IMR-90 (cell line): ENCODE measurements around the gene RPL26. TPM values are rescaled to one million over a fixed set of nuclear protein-coding genes. Genes with fewer than 3 reads are reported as not detected.

ENCODE experiments used
- ATAC-seq: fragments of 200-7000 bp; cut with Tn5 transposase; 2 replicates; pipeline ENCODE4 v1.9.1; 2020; ENCODE audit warnings: low read depth, mild to moderate bottlenecking, moderate library complexity
- BruUV-seq: library from RNA; stranded (reverse); fragments of 400-500 nt; replicated peaks from 2 replicates; lab custom pipeline; 2021; lab: Mats Ljungman, UMichigan
- CTCF ChIA-PET: fragments of 300-600 bp; formaldehyde crosslinking; extraction: SDS; loops from one replicate; lab custom pipeline; 2021; ENCODE audit warnings: antibody characterized with exemption; lab: Yijun Ruan, JAX
- POLR2A ChIA-PET: fragments of 300-600 bp; sonication (Branson Sonifier 250); formaldehyde crosslinking; loops from one replicate; lab custom pipeline; 2022; ENCODE audit warnings: antibody characterized with exemption; ENCODE audit not compliant: unreplicated experiment; lab: Charles Lee
- DNase-seq: peaks from one replicate; pipeline ENCODE4 v3.0.0; 2013
- H2AFZ ChIP-seq: replicated peaks from 2 replicates; pipeline ENCODE3; 2013; ENCODE audit warnings: low read length, mild to moderate bottlenecking; ENCODE audit not compliant: poor library complexity
- H2AK5ac ChIP-seq: 2 replicates; pipeline ENCODE4 v1.6.1; 2013; ENCODE audit warnings: low read depth, low read length, inconsistent platforms
- H2AK9ac ChIP-seq: replicated peaks from 2 replicates; pipeline ENCODE3; 2013; ENCODE audit warnings: mild to moderate bottlenecking, low read depth, low read length, moderate library complexity; ENCODE audit not compliant: poor library complexity
- H2BK120ac ChIP-seq: 2 replicates; pipeline ENCODE4 v1.6.1; 2013; ENCODE audit warnings: low read depth, low read length, inconsistent platforms
- H2BK15ac ChIP-seq: 3 replicates; pipeline ENCODE4 v1.6.1; 2013; ENCODE audit warnings: low read depth, low read length, inconsistent platforms
- H2BK20ac ChIP-seq: 2 replicates; pipeline ENCODE4 v1.6.1; 2013; ENCODE audit warnings: low read depth, mild to moderate bottlenecking, inconsistent platforms, low read length, moderate library complexity
- H2BK5ac ChIP-seq: 2 replicates; pipeline ENCODE4 v1.6.1; 2013; ENCODE audit warnings: mild to moderate bottlenecking, low read depth, low read length, inconsistent platforms; ENCODE audit not compliant: poor library complexity, severe bottlenecking
- H3K14ac ChIP-seq: replicated peaks from 2 replicates; pipeline ENCODE4 v1.6.1; 2013; ENCODE audit warnings: low read depth, low read length, inconsistent platforms
- H3K18ac ChIP-seq: 2 replicates; pipeline ENCODE4 v1.6.1; 2013; ENCODE audit warnings: low read depth, low read length, control low read depth
- H3K23ac ChIP-seq: 2 replicates; pipeline ENCODE4 v1.6.1; 2013; ENCODE audit warnings: low read depth, low read length, inconsistent platforms
- H3K27ac ChIP-seq: 2 replicates; pipeline ENCODE4 v1.5.1; 2013; ENCODE audit warnings: mild to moderate bottlenecking, control low read depth, low read length; ENCODE audit not compliant: insufficient read depth
- H3K27me3 ChIP-seq: 2 replicates; pipeline ENCODE4 v1.6.1; 2013; ENCODE audit warnings: low read length; ENCODE audit not compliant: control insufficient read depth, insufficient read depth
- H3K36me3 ChIP-seq: 2 replicates; pipeline ENCODE4 v1.6.1; 2013; ENCODE audit warnings: low read length, mixed read lengths; ENCODE audit not compliant: control insufficient read depth, insufficient read depth
- H3K4ac ChIP-seq: 2 replicates; pipeline ENCODE4 v1.6.1; 2013; ENCODE audit warnings: low read depth, low read length, inconsistent platforms
- H3K4me1 ChIP-seq: 2 replicates; pipeline ENCODE4 v1.6.1; 2013; ENCODE audit warnings: low read length, mixed read lengths; ENCODE audit not compliant: control insufficient read depth, insufficient read depth
- H3K4me2 ChIP-seq: 2 replicates; pipeline ENCODE4 v1.6.1; 2013; ENCODE audit warnings: low read depth, mild to moderate bottlenecking, control low read depth, low read length, moderate library complexity
- H3K4me3 ChIP-seq: 2 replicates; pipeline ENCODE4 v1.5.1; 2013; ENCODE audit warnings: low read depth, mild to moderate bottlenecking, control low read depth, low read length, moderate library complexity; ENCODE audit not compliant: insufficient read depth
- H3K56ac ChIP-seq: 2 replicates; pipeline ENCODE4 v1.6.1; 2013; ENCODE audit warnings: low read length, inconsistent platforms; ENCODE audit not compliant: insufficient read depth; ENCODE audit errors: extremely low read depth
- H3K79me1 ChIP-seq, 2 experiments: 2 replicates each; pipeline ENCODE4 v1.6.1; 2013; ENCODE audit warnings: low read length in 2 of 2, inconsistent platforms in 1 of 2, low read depth in 1 of 2
- H3K9ac ChIP-seq: 2 replicates; pipeline ENCODE4 v1.6.1; 2013; ENCODE audit warnings: low read depth, low read length, control low read depth
- H3K9me1 ChIP-seq: 2 replicates; pipeline ENCODE4 v1.6.1; 2013; ENCODE audit warnings: low read length, inconsistent platforms; ENCODE audit not compliant: insufficient read depth
- H3K9me3 ChIP-seq: 2 replicates; pipeline ENCODE4 v1.6.1; 2013; ENCODE audit warnings: low read length; ENCODE audit not compliant: control insufficient read depth, insufficient read depth
- H4K20me1 ChIP-seq: 2 replicates; pipeline ENCODE4 v1.6.1; 2013; ENCODE audit warnings: low read length, inconsistent platforms; ENCODE audit not compliant: insufficient read depth
- H4K5ac ChIP-seq: 2 replicates; pipeline ENCODE4 v1.6.1; 2013; ENCODE audit warnings: mild to moderate bottlenecking, low read depth, low read length, control low read depth
- H4K8ac ChIP-seq, 2 experiments: 2 replicates each; pipeline ENCODE4 v1.6.1; 2013; ENCODE audit warnings: low read depth in 2 of 2, low read length in 2 of 2, control low read depth in 1 of 2, inconsistent platforms in 1 of 2
- H4K91ac ChIP-seq: 2 replicates; pipeline ENCODE4 v1.6.1; 2013; ENCODE audit warnings: low read depth, low read length, inconsistent platforms; ENCODE audit not compliant: insufficient read depth
- BHLHE40 ChIP-seq: fragments of 150-350 bp; IDR thresholded peaks from 2 replicates; pipeline ENCODE4 v1.6.1; 2016; ENCODE audit warnings: mild to moderate bottlenecking, low read depth, low read length
- CTCF ChIP-seq: conservative IDR thresholded peaks from 2 replicates; pipeline ENCODE4 v1.5.1; 2012; ENCODE audit warnings: mild to moderate bottlenecking, low read depth, low read length, improper control_type of control experiment
- MAZ ChIP-seq: IDR thresholded peaks from 2 replicates; pipeline ENCODE4 v1.6.1; 2012; ENCODE audit warnings: low read depth, mild to moderate bottlenecking, low read length, improper control_type of control experiment, moderate library complexity, borderline replicate concordance
- MXI1 ChIP-seq: IDR thresholded peaks from 2 replicates; pipeline ENCODE4 v1.6.1; 2012; ENCODE audit warnings: low read depth, mild to moderate bottlenecking, low read length, moderate library complexity, borderline replicate concordance
- NFE2L2 ChIP-seq: fragments of 150-350 bp; IDR thresholded peaks from 2 replicates; pipeline ENCODE4 v1.6.1; 2016; ENCODE audit warnings: low read depth, mild to moderate bottlenecking, low read length
- POLR2A ChIP-seq: IDR thresholded peaks from 2 replicates; pipeline ENCODE4 v1.6.1; 2012; ENCODE audit warnings: mild to moderate bottlenecking, low read depth, low read length
- RFX5 ChIP-seq: IDR thresholded peaks from 2 replicates; pipeline ENCODE4 v1.8.0; 2012; ENCODE audit warnings: low read depth, mild to moderate bottlenecking, low read length, moderate library complexity
- WGBS, 2 experiments: methylation state at CpG; one replicate each; pipeline versions ENCODE4 v1.1.5 to v1.1.7; 2013; ENCODE audit warnings: missing lambda C conversion rate in 2 of 2; ENCODE audit not compliant: insufficient read length in 1 of 2; ENCODE audit errors: extremely low coverage in 2 of 2; 5-methylcytosine and 5-hydroxymethylcytosine counted together
- dilution Hi-C: fragments of 300-500 bp; cut with HindIII; formaldehyde crosslinking; loops from one replicate; pipeline ENCODE4 v1.14.3; 2018; ENCODE audit warnings: low sequenced_read_pairs; ENCODE audit not compliant: unreplicated experiment
- in situ Hi-C: fragments of 300-500 bp; cut with MboI; formaldehyde crosslinking; loops from 3 replicates; pipeline ENCODE4 v1.14.3; 2019; ENCODE audit warnings: low sequenced_read_pairs, inconsistent platforms, mixed read lengths
- intact Hi-C: fragments of 100-400 bp; cut with micrococcal nuclease; formaldehyde crosslinking; loops from 2 replicates; pipeline ENCODE4 v1.10.0; 2022
- polyA plus RNA-seq, 3 experiments: library from polyadenylated mRNA; depleted of rRNA; stranded (reverse); fragments of >200 nt; gene quantifications; 2 replicates each; pipeline ENCODE4 v1.2.3, GENCODE V29; 2012; ENCODE audit warnings: low replicate concordance in 1 of 3
- total RNA-seq: library from RNA; depleted of rRNA; stranded (reverse); fragments of >200 nt; gene quantifications from 2 replicates; pipeline ENCODE4 v1.2.3, GENCODE V29; 2012

Gene RPL26
- total and polyA plus RNA-seq, 2 of the 4 experiments (the other 2 are of a cell fraction), result 4,763 to 5,013 TPM

- TF ChIP-seq MAZ, result no peak
Measured at GRCh38 chr17:8393470-8394231, 10.7 kb upstream of the RPL26 start (continued).

- CTCF ChIA-PET, result no interaction called here
- H3K9me1 ChIP-seq, result no peaks in the 10 kb centered on the region
- no peaks in the 10 kb centered on the region for H4K20me1 ChIP-seq
- H3K9me3 ChIP-seq, result no peaks in the 10 kb centered on the region
- no peak for DNase-seq
- 80% methylated on average over 17 of the region's 46 CpGs; no CpG with 5 or more reads in 1 of the 2 experiments for WGBS, 2 experiments
- no peak overlapping the region for H4K91ac ChIP-seq
- POLR2A ChIA-PET, result interaction anchor here (0.6 kb wide), 1 partner anchor 43 kb away, joined by 6 read pairs; the partner anchor contains the start of gene NDEL1
- no peak overlapping the region for H4K8ac ChIP-seq
- H3K4me3 ChIP-seq, result no peak overlapping the region
- H3K27me3 ChIP-seq, result peaks cover 20% of the 10 kb centered on the region
- no peak overlapping the region; the same call in 1 of the 2 replicates for H2AK5ac ChIP-seq
- no peak overlapping the region for H3K56ac ChIP-seq
- in situ Hi-C loops (no loop called here), dilution Hi-C loops (no loop called here), intact Hi-C loops (no loop called here)
- no peak overlapping the region for H2BK120ac ChIP-seq
- H2AK9ac ChIP-seq, result no peak overlapping the region
- no peak overlapping the region for H3K4me2 ChIP-seq
- H3K18ac ChIP-seq, result no peak overlapping the region
- H2BK5ac ChIP-seq, result no peak overlapping the region
- no peak overlapping the region for H2BK20ac ChIP-seq
- no peak overlapping the region for H2BK15ac ChIP-seq
- H3K4ac ChIP-seq, result no peak overlapping the region
- TF ChIP-seq RFX5, result no peak
- TF ChIP-seq POLR2A, result no peak
- no peak for TF ChIP-seq BHLHE40
- no peak for TF ChIP-seq MXI1
- no peak for TF ChIP-seq CTCF
- TF ChIP-seq NFE2L2, result no peak
- no peak for ATAC-seq
- no peak overlapping the region for H3K23ac ChIP-seq
- H3K4me1 ChIP-seq, result peaks cover 4% of the 10 kb centered on the region; the same call in 1 of the 2 replicates
- H3K79me1 ChIP-seq, result no peaks in the 10 kb centered on the region; a peak in 1 of 4 replicates
- H2AFZ ChIP-seq, result no peak overlapping the region
- H3K36me3 ChIP-seq, result no peaks in the 10 kb centered on the region
- H3K9ac ChIP-seq, result no peak overlapping the region
- H3K14ac ChIP-seq, result no peak overlapping the region
- no TSS peak for BruUV-seq
- H3K27ac ChIP-seq, result no peak overlapping the region
- H4K5ac ChIP-seq, result no peak overlapping the region
Measured at GRCh38 chr17:8392674-8393469, 9.9 kb upstream of the RPL26 start.
